HepG2 (cell line): Measurements from ENCODE around the gene ERCC6L2. TPM values are rescaled to one million over a fixed set of nuclear protein-coding genes. Genes with fewer than 3 reads are reported as not detected.

Source experiments
- ATAC-seq: fragments of 200-7000 bp; cut with Tn5 transposase; 3 replicates; pipeline ENCODE4 v1.9.1; 2020; ENCODE audit warnings: mild to moderate bottlenecking, moderate library complexity
- BruUV-seq: library from RNA; stranded (reverse); fragments of 400-500 nt; replicated peaks from 2 replicates; lab custom pipeline; 2021; lab: Mats Ljungman, UMichigan
- CTCF ChIA-PET: fragments of 300-600 bp; formaldehyde crosslinking; extraction: SDS; loops from one replicate; lab custom pipeline; 2021; ENCODE audit warnings: low total read pairs, inconsistent platforms, low intra/inter-chr PET ratio; lab: Yijun Ruan, JAX
- POLR2A ChIA-PET: fragments of 350-600 bp; sonication (Branson Sonifier 250); formaldehyde crosslinking; loops from one replicate; lab custom pipeline; 2020; ENCODE audit warnings: antibody characterized with exemption, inconsistent platforms; lab: Yijun Ruan, JAX
- DNase-seq: peaks from one replicate; pipeline ENCODE4 v3.0.0-alpha.2; 2015; ENCODE audit warnings: low spot score
- FAIRE-seq: peaks from 3 replicates; lab custom pipeline; 2011; peaks lifted over from hg19 to GRCh38; lab: Jason Lieb, UNC
- H2AFZ ChIP-seq: one replicate; pipeline ENCODE4 v1.6.1; 2011; ENCODE audit warnings: low read length, inconsistent platforms
- H3K27ac ChIP-seq: fragments of 300-600 bp; 3 replicates; pipeline ENCODE4 v1.8.0; 2011; ENCODE audit warnings: mixed run types, mild to moderate bottlenecking, mixed read lengths, low read length, inconsistent platforms; ENCODE audit not compliant: insufficient read depth; ENCODE audit errors: extremely low read length
- H3K27me3 ChIP-seq, 2 experiments: fragments of 200-600 bp in 1 of 2; 2 replicates in 1 of 2; 3 replicates in 1 of 2; pipeline versions ENCODE4 v1.6.0 to v1.8.0; 2011; ENCODE audit warnings: low read length in 2 of 2, mild to moderate bottlenecking in 2 of 2, moderate library complexity in 2 of 2, inconsistent platforms in 1 of 2; ENCODE audit not compliant: insufficient read depth in 2 of 2, control insufficient read depth in 1 of 2
- H3K36me3 ChIP-seq, 2 experiments: fragments of 200-600 bp in 1 of 2; replicated peaks in 1 of 2; 2 replicates in 1 of 2; 3 replicates in 1 of 2; pipeline versions ENCODE4 v1.5.1 to v1.8.0; 2011; ENCODE audit warnings: low read length in 2 of 2, inconsistent platforms in 1 of 2; ENCODE audit not compliant: insufficient read depth in 2 of 2, control insufficient read depth in 1 of 2
- H3K4me1 ChIP-seq: 2 replicates; pipeline ENCODE4 v1.5.1; 2012; ENCODE audit warnings: low read length, inconsistent platforms; ENCODE audit not compliant: insufficient read depth
- H3K4me2 ChIP-seq: 2 replicates; pipeline ENCODE4 v1.6.0; 2011; ENCODE audit warnings: low read depth, low read length, inconsistent platforms
- H3K4me3 ChIP-seq, 3 experiments: fragments of 200-600 bp in 1 of 3; sonication (generic), shearing (Covaris generic) in 1 of 3; replicated peaks in 1 of 3; 2 replicates each; pipeline ENCODE4 v1.5.1; 2011 to 2016; ENCODE audit warnings: low read length in 3 of 3, inconsistent platforms in 2 of 3, low read depth in 2 of 3, mild to moderate bottlenecking in 2 of 3, control low read depth in 1 of 3, mixed read lengths in 1 of 3; ENCODE audit not compliant: insufficient read depth in 1 of 3
- H3K79me2 ChIP-seq: one replicate; pipeline ENCODE4 v1.6.1; 2011; ENCODE audit warnings: low read length, inconsistent platforms; ENCODE audit not compliant: insufficient read depth
- H3K9ac ChIP-seq: 2 replicates; pipeline ENCODE4 v1.6.0; 2011; ENCODE audit warnings: mild to moderate bottlenecking, low read depth, low read length, inconsistent platforms; ENCODE audit not compliant: insufficient read depth
- H3K9me3 ChIP-seq: 2 replicates; pipeline ENCODE4 v1.5.1; 2012; ENCODE audit warnings: mild to moderate bottlenecking, low read length
- H4K20me1 ChIP-seq: 2 replicates; pipeline ENCODE4 v1.6.0; 2011; ENCODE audit warnings: inconsistent platforms, mild to moderate bottlenecking, low read length, moderate library complexity; ENCODE audit not compliant: insufficient read depth
- SRSF9 ChIP-seq: fragments of 200-400 bp; formaldehyde crosslinking; IDR thresholded peaks from 2 replicates; pipeline ENCODE4 v1.6.1; 2018; ENCODE audit warnings: borderline replicate concordance, mild to moderate bottlenecking, low read depth, low read length; ENCODE audit not compliant: insufficient read depth, poor library complexity, severe bottlenecking
- TOPORS ChIP-seq: sonication (generic); formaldehyde crosslinking; IDR thresholded peaks from 2 replicates; pipeline ENCODE4 v1.8.0; 2023; ENCODE audit warnings: mild to moderate bottlenecking, missing genetic modification reagents
- ZNF235 ChIP-seq: sonication (generic); formaldehyde crosslinking; IDR thresholded peaks from 2 replicates; pipeline ENCODE4 v1.8.1; 2023; ENCODE audit warnings: mild to moderate bottlenecking, missing genetic modification reagents, borderline replicate concordance
- ZNF256 ChIP-seq: sonication (generic); formaldehyde crosslinking; conservative IDR thresholded peaks from 2 replicates; pipeline ENCODE4 v1.4.0; 2020; ENCODE audit warnings: missing genetic modification reagents
- ZNF296 ChIP-seq: sonication (generic); formaldehyde crosslinking; conservative IDR thresholded peaks from 2 replicates; pipeline ENCODE4 v1.5.0; 2020; ENCODE audit warnings: mild to moderate bottlenecking, missing genetic modification reagents
- ZNF570 ChIP-seq: sonication (generic); formaldehyde crosslinking; IDR thresholded peaks from 2 replicates; pipeline ENCODE4 v1.4.0; 2020; ENCODE audit warnings: mild to moderate bottlenecking, missing genetic modification reagents, borderline replicate concordance
- ZNF709 ChIP-seq: sonication (generic); formaldehyde crosslinking; IDR thresholded peaks from 2 replicates; pipeline ENCODE4 v1.5.0; 2020; ENCODE audit warnings: mild to moderate bottlenecking, missing genetic modification reagents
- WGBS: methylation state at CpG from one replicate; pipeline ENCODE4 v1.1.6; 2017; ENCODE audit warnings: low lambda C conversion rate; 5-methylcytosine and 5-hydroxymethylcytosine counted together
- in situ Hi-C: cut with HindIII; loops from 2 replicates; pipeline ENCODE4 v1.10.0; 2017; ENCODE audit warnings: low pct_unique_long_range_greater_than_20kb; ENCODE audit not compliant: extremely low pct_ligation_motif_present
- intact Hi-C: fragments of 100-400 bp; cut with micrococcal nuclease; formaldehyde crosslinking; loops from one replicate; pipeline ENCODE4 v1.10.0; 2022; ENCODE audit not compliant: unreplicated experiment
- polyA plus RNA-seq, 8 experiments: library from polyadenylated mRNA; depleted of rRNA in 3 of 8; stranded (reverse) in 7 of 8; unstranded in 1 of 8; fragments of >200 nt; fragmentation: Illumina TruSeq in 4 of 8; extraction: Trizol in 4 of 8; gene quantifications; 2 replicates each; pipeline versions ENCODE4 v1.2.1 to v1.2.3, GENCODE V29; 2011 to 2016; ENCODE audit warnings: low read depth in 4 of 8, missing spikeins in 1 of 8, mixed read lengths in 1 of 8; ENCODE audit not compliant: insufficient read depth in 1 of 8
- total RNA-seq, 5 experiments: library from RNA; depleted of rRNA; stranded (reverse); fragments of >200 nt; fragmentation: Illumina TruSeq; extraction: Trizol; gene quantifications; 2 replicates each; pipeline ENCODE4 v1.2.3, GENCODE V29; 2016; ENCODE audit warnings: low read depth in 1 of 5
- TF ChIP-seq, protein P1 (sequence below): sonication (generic); formaldehyde crosslinking; IDR thresholded peaks from 2 replicates; pipeline ENCODE4 v1.8.0; 2023; ENCODE audit warnings: mild to moderate bottlenecking, missing genetic modification reagents
- TF ChIP-seq, protein P2 (sequence below): sonication (generic); formaldehyde crosslinking; IDR thresholded peaks from 2 replicates; pipeline ENCODE4 v1.5.0; 2020; ENCODE audit warnings: missing genetic modification reagents
- TF ChIP-seq, protein P3 (sequence below): sonication (generic); formaldehyde crosslinking; IDR thresholded peaks from 2 replicates; pipeline ENCODE4 v1.5.1; 2020; ENCODE audit warnings: mild to moderate bottlenecking, moderate library complexity, missing genetic modification reagents
- TF ChIP-seq, protein P4 (sequence below): sonication (generic); formaldehyde crosslinking; IDR thresholded peaks from 2 replicates; pipeline ENCODE4 v1.4.0; 2020; ENCODE audit warnings: missing genetic modification reagents, borderline replicate concordance
- TF ChIP-seq, protein P5 (sequence below): sonication (generic); formaldehyde crosslinking; conservative IDR thresholded peaks from 2 replicates; pipeline ENCODE4 v1.4.0; 2020; ENCODE audit warnings: mild to moderate bottlenecking, missing genetic modification reagents, moderate library complexity

Gene ERCC6L2
- total and polyA plus RNA-seq, 2 of the 13 experiments (the other 11 are each of a cell fraction or from before 2014, with no cell fraction given): 13.4 to 45.9 TPM

DNA sequence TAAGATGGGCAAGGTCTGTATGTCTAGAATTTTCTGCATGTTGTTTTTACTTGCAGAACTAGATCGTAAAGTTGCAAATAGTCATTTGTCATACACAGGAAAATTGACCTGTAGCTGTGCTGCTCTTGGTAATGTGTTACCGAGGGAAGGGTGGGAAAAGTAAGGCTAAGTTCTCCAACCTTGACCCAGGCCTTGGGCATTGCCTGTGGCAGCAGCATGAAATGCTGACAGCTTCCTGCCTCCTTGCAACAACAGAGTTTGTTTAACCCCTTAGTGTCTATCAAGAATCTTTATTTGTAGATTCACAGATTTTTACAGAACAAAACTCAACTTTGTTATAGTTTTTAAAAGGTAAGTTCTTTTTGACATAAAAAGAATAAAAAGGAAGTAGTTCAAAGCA lies 48.3 kb downstream of the ERCC6L2 start:
- Histone ChIP-seq H3K27ac (peak overlapping the region; percentile 60), H3K4me2 (peak overlapping the region; percentile 2; the same call in 1 of the 2 replicates), H3K36me3 (peaks cover 6 to 39% of the 10 kb centered on the region in 2 experiments), H3K27me3 (no peaks in the 10 kb centered on the region), H3K9me3 (no peaks in the 10 kb centered on the region), H2AFZ (no peak overlapping the region), H3K9ac (no peak overlapping the region), H3K4me3 (no peak overlapping the region), H3K79me2 (no peaks in the 10 kb centered on the region), H4K20me1 (no peaks in the 10 kb centered on the region), H3K4me1 (peaks cover 17% of the 10 kb centered on the region)
- ATAC-seq (peak; percentile 99), DNase-seq (peak; percentile 65), FAIRE-seq (peak; percentile 74)
- in situ Hi-C loops (no loop called here), intact Hi-C loops (no loop called here)
- 7% methylated on average over 2 of the region's 2 CpGs for WGBS
- ChIA-PET POLR2A (no interaction called here), CTCF (no interaction called here)
- BruUV-seq: no TSS peak
- TF ChIP-seq ZNF296 (CRISPR knock-in tag): no peak
- TF ChIP-seq, protein P1, sequence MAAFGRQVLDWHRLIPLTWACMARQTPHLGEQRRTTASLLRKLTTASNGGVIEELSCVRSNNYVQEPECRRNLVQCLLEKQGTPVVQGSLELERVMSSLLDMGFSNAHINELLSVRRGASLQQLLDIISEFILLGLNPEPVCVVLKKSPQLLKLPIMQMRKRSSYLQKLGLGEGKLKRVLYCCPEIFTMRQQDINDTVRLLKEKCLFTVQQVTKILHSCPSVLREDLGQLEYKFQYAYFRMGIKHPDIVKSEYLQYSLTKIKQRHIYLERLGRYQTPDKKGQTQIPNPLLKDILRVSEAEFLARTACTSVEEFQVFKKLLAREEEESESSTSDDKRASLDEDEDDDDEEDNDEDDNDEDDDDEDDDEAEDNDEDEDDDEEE (CRISPR knock-in tag): no peak
- no peak for TF ChIP-seq ZNF235 (CRISPR knock-in tag)
- TF ChIP-seq SRSF9: no peak
- TF ChIP-seq TOPORS: no peak
- TF ChIP-seq, protein P2, sequence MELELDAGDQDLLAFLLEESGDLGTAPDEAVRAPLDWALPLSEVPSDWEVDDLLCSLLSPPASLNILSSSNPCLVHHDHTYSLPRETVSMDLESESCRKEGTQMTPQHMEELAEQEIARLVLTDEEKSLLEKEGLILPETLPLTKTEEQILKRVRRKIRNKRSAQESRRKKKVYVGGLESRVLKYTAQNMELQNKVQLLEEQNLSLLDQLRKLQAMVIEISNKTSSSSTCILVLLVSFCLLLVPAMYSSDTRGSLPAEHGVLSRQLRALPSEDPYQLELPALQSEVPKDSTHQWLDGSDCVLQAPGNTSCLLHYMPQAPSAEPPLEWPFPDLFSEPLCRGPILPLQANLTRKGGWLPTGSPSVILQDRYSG (CRISPR knock-in tag): no peak
- TF ChIP-seq, protein P3, sequence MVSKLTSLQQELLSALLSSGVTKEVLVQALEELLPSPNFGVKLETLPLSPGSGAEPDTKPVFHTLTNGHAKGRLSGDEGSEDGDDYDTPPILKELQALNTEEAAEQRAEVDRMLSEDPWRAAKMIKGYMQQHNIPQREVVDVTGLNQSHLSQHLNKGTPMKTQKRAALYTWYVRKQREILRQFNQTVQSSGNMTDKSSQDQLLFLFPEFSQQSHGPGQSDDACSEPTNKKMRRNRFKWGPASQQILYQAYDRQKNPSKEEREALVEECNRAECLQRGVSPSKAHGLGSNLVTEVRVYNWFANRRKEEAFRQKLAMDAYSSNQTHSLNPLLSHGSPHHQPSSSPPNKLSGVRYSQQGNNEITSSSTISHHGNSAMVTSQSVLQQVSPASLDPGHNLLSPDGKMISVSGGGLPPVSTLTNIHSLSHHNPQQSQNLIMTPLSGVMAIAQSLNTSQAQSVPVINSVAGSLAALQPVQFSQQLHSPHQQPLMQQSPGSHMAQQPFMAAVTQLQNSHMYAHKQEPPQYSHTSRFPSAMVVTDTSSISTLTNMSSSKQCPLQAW: 0 out of 2 replicates have a peak, but pooled peaks have one; percentile 28
- no peak for TF ChIP-seq ZNF256 (CRISPR knock-in tag)
- no peak for TF ChIP-seq ZNF709 (CRISPR knock-in tag)
- TF ChIP-seq, protein P4, sequence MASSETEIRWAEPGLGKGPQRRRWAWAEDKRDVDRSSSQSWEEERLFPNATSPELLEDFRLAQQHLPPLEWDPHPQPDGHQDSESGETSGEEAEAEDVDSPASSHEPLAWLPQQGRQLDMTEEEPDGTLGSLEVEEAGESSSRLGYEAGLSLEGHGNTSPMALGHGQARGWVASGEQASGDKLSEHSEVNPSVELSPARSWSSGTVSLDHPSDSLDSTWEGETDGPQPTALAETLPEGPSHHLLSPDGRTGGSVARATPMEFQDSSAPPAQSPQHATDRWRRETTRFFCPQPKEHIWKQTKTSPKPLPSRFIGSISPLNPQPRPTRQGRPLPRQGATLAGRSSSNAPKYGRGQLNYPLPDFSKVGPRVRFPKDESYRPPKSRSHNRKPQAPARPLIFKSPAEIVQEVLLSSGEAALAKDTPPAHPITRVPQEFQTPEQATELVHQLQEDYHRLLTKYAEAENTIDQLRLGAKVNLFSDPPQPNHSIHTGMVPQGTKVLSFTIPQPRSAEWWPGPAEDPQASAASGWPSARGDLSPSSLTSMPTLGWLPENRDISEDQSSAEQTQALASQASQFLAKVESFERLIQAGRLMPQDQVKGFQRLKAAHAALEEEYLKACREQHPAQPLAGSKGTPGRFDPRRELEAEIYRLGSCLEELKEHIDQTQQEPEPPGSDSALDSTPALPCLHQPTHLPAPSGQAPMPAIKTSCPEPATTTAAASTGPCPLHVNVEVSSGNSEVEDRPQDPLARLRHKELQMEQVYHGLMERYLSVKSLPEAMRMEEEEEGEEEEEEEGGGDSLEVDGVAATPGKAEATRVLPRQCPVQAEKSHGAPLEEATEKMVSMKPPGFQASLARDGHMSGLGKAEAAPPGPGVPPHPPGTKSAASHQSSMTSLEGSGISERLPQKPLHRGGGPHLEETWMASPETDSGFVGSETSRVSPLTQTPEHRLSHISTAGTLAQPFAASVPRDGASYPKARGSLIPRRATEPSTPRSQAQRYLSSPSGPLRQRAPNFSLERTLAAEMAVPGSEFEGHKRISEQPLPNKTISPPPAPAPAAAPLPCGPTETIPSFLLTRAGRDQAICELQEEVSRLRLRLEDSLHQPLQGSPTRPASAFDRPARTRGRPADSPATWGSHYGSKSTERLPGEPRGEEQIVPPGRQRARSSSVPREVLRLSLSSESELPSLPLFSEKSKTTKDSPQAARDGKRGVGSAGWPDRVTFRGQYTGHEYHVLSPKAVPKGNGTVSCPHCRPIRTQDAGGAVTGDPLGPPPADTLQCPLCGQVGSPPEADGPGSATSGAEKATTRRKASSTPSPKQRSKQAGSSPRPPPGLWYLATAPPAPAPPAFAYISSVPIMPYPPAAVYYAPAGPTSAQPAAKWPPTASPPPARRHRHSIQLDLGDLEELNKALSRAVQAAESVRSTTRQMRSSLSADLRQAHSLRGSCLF (CRISPR knock-in tag): no peak
- TF ChIP-seq, protein P5, sequence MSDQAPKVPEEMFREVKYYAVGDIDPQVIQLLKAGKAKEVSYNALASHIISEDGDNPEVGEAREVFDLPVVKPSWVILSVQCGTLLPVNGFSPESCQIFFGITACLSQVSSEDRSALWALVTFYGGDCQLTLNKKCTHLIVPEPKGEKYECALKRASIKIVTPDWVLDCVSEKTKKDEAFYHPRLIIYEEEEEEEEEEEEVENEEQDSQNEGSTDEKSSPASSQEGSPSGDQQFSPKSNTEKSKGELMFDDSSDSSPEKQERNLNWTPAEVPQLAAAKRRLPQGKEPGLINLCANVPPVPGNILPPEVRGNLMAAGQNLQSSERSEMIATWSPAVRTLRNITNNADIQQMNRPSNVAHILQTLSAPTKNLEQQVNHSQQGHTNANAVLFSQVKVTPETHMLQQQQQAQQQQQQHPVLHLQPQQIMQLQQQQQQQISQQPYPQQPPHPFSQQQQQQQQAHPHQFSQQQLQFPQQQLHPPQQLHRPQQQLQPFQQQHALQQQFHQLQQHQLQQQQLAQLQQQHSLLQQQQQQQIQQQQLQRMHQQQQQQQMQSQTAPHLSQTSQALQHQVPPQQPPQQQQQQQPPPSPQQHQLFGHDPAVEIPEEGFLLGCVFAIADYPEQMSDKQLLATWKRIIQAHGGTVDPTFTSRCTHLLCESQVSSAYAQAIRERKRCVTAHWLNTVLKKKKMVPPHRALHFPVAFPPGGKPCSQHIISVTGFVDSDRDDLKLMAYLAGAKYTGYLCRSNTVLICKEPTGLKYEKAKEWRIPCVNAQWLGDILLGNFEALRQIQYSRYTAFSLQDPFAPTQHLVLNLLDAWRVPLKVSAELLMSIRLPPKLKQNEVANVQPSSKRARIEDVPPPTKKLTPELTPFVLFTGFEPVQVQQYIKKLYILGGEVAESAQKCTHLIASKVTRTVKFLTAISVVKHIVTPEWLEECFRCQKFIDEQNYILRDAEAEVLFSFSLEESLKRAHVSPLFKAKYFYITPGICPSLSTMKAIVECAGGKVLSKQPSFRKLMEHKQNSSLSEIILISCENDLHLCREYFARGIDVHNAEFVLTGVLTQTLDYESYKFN (CRISPR knock-in tag): peak; percentile 80
- no peak for TF ChIP-seq ZNF570 (CRISPR knock-in tag)
